Type B pancreatic cell (in vitro differentiated cells): ENCODE measurements around the gene MAF. TPM values are rescaled to one million over a fixed set of nuclear protein-coding genes. Genes with fewer than 3 reads are reported as not detected.

Source experiments
- DNase-seq: peaks from one replicate; pipeline ENCODE4 v3.0.0; 2021; ENCODE audit warnings: mixed read lengths; ENCODE audit not compliant: unreplicated experiment; ENCODE audit errors: extremely low spot score
- H3K27ac Mint-ChIP-seq: 2 replicates; pipeline ENCODE4 v1.8.0; 2021; ENCODE audit warnings: mild to moderate bottlenecking, mixed read lengths
- H3K27me3 Mint-ChIP-seq: 2 replicates; pipeline ENCODE4 v1.8.0; 2021; ENCODE audit warnings: mixed read lengths
- H3K36me3 Mint-ChIP-seq: 2 replicates; pipeline ENCODE4 v1.8.0; 2021; ENCODE audit warnings: mixed read lengths
- H3K4me1 Mint-ChIP-seq: one replicate; pipeline ENCODE4 v1.8.0; 2021; ENCODE audit warnings: mixed read lengths; ENCODE audit not compliant: unreplicated experiment
- H3K4me3 Mint-ChIP-seq: 2 replicates; pipeline ENCODE4 v1.8.0; 2021; ENCODE audit warnings: mild to moderate bottlenecking, mixed read lengths
- H3K9me3 Mint-ChIP-seq: 2 replicates; pipeline ENCODE4 v1.8.0; 2021; ENCODE audit warnings: mixed read lengths
- CTCF ChIP-seq: fragments of 200-600 bp; sonication (generic); conservative IDR thresholded peaks from 2 replicates; pipeline ENCODE4 v1.5.0; 2021; ENCODE audit warnings: antibody characterized with exemption, mild to moderate bottlenecking
- total RNA-seq: library from RNA; stranded (reverse); gene quantifications from 2 replicates; pipeline ENCODE4 v1.2.1, GENCODE V29; 2021; ENCODE audit warnings: low replicate concordance

Gene MAF
- total RNA-seq, 1 donor from 2014 or later: 33.0 TPM

DNA sequence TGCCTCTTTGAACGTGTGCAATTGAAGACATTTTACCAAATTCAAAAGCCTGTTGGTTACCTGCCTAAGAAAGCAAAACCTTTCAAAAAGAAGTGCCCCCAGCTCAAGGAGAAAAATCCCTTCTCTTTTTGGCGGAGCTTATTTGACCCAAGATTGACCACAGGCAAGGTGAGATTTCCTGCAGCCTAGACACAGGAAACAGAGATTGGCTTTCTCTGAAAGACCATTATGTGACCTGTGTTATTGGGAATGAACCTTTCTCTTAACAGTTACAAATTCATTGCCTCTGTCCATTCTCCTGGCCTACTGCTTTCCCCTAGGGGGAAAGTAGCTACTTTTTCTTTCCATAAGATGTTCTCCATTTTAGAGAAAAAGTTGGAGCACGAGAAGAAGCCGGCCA is 42.1 kb upstream of the MAF start:
- Mint-ChIP-seq H3K9me3 (peaks cover 4% of the 10 kb centered on the region), H3K27ac (no peak overlapping the region), H3K4me1 (peaks cover 12% of the 10 kb centered on the region), H3K4me3 (no peak overlapping the region), H3K27me3 (peaks cover 3% of the 10 kb centered on the region), H3K36me3 (no peaks in the 10 kb centered on the region)
- no peak for DNase-seq
- no peak for TF ChIP-seq CTCF

GRCh38 chr16:79640513-79641360 is 40.2 kb upstream of the MAF start:
- peak overlapping the region; percentile 46 for H3K27ac Mint-ChIP-seq

GRCh38 chr16:79639576-79640311 is 39.2 kb upstream of the MAF start:
- TF ChIP-seq CTCF: no peak
- no peak overlapping the region for H3K27ac Mint-ChIP-seq
- DNase-seq: no peak
- H3K36me3 Mint-ChIP-seq: no peaks in the 10 kb centered on the region
- no peaks in the 10 kb centered on the region for H3K9me3 Mint-ChIP-seq
- H3K27me3 Mint-ChIP-seq: peaks cover 3% of the 10 kb centered on the region
- peaks cover 12% of the 10 kb centered on the region for H3K4me1 Mint-ChIP-seq
- H3K4me3 Mint-ChIP-seq: no peak overlapping the region

More at GRCh38 chr16:79640513-79641360, 40.2 kb upstream of the MAF start:
- no peak for DNase-seq
- no peak for TF ChIP-seq CTCF
- H3K36me3 Mint-ChIP-seq: no peaks in the 10 kb centered on the region
- H3K4me3 Mint-ChIP-seq: peak overlapping the region; percentile 40
- H3K9me3 Mint-ChIP-seq: no peaks in the 10 kb centered on the region
- peaks cover 3% of the 10 kb centered on the region for H3K27me3 Mint-ChIP-seq
- peaks cover 12% of the 10 kb centered on the region for H3K4me1 Mint-ChIP-seq

DNA sequence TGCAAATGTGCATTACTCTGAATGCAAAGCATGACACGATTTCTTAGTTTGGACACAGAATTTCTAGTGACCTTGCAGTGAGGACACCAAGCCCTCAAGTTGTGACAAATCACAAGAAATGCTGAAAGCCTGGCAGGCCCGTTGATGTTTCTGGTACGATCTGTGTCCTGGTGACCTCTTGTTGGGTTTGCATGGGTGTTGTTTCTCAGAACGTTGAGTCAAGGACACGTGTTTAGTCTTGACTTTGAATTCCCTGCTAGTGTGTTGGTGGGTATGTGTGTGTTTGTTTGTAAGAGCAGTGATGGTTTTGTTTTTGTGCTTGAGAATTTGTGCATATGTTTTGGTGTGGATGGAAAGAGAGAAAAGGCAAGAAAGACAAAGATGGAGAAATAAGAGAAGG is 37.8 kb upstream of the MAF start:
- Mint-ChIP-seq H3K27me3 (peaks cover 3% of the 10 kb centered on the region), H3K36me3 (no peaks in the 10 kb centered on the region), H3K4me3 (no peak overlapping the region), H3K4me1 (peaks cover 12% of the 10 kb centered on the region), H3K27ac (no peak overlapping the region), H3K9me3 (no peaks in the 10 kb centered on the region)
- no peak for DNase-seq
- TF ChIP-seq CTCF: no peak

GRCh38 chr16:79635488-79635887 is 35.0 kb upstream of the MAF start:
- TF ChIP-seq CTCF: no peak
- H3K27me3 Mint-ChIP-seq: no peaks in the 10 kb centered on the region
- H3K4me3 Mint-ChIP-seq: no peak overlapping the region
- no peaks in the 10 kb centered on the region for H3K9me3 Mint-ChIP-seq
- H3K4me1 Mint-ChIP-seq: peaks cover 4% of the 10 kb centered on the region
- DNase-seq: no peak
- H3K27ac Mint-ChIP-seq: no peak overlapping the region
- no peaks in the 10 kb centered on the region for H3K36me3 Mint-ChIP-seq
